ENCODE data around the gene OR6B3.

OR6B3 gene

DNA sequence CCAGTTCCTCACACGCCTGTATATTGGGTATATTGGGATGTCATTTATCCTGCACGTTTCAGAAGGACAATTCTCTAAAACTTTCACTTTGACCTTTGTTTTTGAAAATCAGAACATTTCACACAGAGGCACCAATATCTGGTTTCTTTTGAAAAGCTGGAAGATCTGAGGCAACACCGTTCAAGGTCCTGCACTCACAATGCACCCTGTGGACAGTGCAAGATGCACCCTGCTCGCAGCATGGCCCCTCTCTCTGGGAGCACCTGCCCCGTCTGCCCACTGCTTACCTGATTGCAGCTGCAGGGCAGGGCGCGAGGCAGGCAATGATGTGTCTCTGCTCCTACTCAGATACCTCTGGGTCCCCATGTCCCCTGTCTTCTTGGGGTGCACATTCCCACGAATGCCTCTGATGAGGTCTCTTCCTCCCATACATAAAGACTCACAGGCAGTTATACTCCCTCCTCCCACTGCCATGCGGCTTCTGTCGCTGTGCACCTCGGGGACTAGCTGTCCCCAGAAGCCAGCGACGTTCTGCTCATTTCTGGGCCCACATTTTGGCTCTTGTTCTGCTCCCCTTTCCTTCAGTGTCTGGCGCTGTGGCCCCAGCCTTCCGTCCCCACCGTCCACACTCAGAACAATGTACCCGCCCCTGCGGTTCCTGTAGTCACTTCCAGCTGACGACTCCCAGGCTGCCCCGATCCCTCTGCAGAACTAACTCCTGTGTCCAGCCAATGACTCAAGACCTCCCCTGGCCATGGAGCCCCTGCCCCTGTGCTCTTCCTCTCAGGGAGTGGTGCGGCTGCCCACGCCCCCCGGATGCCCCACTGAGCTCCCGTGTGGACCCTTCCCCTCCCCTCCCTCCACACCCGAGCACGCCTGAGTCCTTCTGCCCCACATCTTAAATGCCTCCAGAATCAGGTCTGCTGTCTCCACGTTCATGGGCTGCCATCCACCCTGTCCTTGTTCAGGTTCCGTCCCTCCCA is at the start of gene OR6B3:
Gene OR6B3 (minus strand): TSS at position 349 of the 983 bp plus-strand sequence.
- Histone ChIP-seq H3K27ac (ENCODE audit: low read depth, low read length) (no peak within 1 kb of the TSS), H3K9me3 (ENCODE audit: control insufficient read depth, insufficient read depth, low read depth, low read length) (no peaks in the 10 kb centered on the region), H3K36me3 (ENCODE audit: control insufficient read depth, insufficient read depth, low read length) (no peaks in the 10 kb centered on the region), H3K4me1 (ENCODE audit: control insufficient read depth, insufficient read depth, low read length) (no peaks in the 10 kb centered on the region), H3K4me3 (ENCODE audit: low read depth, low read length) (no peak within 1 kb of the TSS), H3K27me3 (ENCODE audit: control insufficient read depth, insufficient read depth, low read length) (peaks cover 54% of the 10 kb centered on the region), H3K9ac (ENCODE audit: low read length) (no peak within 1 kb of the TSS)

DNA sequence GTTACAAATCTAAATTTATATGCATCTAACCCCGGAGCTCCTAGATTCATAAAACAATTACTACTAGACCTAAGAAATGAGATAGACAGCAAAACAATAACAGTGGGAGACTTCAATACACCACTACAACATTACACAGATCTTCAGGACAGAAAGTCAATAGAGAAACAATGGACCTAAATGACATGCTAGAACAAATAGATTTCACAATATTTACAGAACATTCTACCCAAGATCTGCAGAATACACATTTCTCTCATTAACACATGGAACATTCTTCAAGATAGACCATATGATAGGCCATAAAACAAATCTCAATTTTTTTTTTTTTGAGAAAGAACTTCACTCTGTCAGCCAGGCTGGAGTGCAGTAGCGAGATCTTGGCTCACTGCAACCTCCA is 45.0 kb upstream of the OR6B3 start:
- no peak overlapping the region for H3K27ac ChIP-seq (ENCODE audit: low read depth, low read length)
- peaks cover 30% of the 10 kb centered on the region for H3K27me3 ChIP-seq (ENCODE audit: control insufficient read depth, insufficient read depth, low read length)
- no peaks in the 10 kb centered on the region for H3K36me3 ChIP-seq (ENCODE audit: control insufficient read depth, insufficient read depth, low read length)
- H3K4me1 ChIP-seq (ENCODE audit: control insufficient read depth, insufficient read depth, low read length) = peaks cover 3% of the 10 kb centered on the region
- no peak overlapping the region for H3K4me3 ChIP-seq (ENCODE audit: low read depth, low read length)
- no peak overlapping the region for H3K9ac ChIP-seq (ENCODE audit: low read length)
- H3K9me3 ChIP-seq (ENCODE audit: control insufficient read depth, insufficient read depth, low read depth, low read length) = no peaks in the 10 kb centered on the region

DNA sequence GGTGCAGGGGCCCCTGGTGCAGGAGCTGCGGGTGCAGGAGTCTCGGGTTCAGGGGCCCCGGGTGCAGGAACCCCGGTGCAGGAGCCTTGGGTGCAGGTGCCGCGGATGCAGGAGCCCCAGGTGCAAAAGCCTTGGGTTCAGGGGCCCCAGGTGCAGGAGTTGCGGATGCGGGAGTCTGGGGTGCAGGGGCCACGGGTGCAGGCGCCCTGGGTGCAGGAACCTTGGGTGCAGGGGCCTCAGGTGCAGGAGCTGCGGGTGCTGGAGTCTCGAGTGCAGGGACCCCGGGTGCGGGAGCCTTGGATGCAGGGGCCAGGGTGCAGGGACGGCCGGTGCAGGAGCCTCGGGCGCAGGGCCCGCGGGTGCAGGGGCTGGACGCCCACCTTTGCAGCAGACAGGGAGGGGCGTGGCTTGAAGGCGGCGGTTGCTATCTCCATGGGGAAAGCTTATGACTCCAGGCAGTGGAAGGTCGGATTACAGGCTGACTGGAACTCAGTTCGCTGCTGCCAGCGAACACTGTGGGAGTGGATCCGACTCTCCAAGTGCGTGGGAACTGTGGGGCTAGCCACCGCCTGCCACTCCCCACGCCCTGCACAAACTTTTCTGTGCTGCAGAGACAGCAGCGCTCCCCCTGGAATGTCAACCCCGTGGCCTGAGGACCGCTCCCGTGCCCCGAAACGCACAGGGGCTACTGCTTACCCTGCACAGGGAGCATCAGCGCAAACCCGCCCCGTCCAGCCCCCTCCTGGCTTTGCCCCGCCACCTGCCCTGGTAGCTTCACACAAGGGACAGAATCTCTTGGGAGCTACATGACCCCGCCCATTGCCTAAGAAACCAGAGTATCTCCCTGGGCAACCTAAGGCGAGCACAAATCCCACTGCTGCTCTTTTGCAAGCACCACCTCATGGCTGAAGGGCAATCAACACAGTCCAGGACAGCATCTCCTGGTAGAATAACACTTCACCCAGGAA is 42.5 kb upstream of the OR6B3 start:
- H3K36me3 ChIP-seq (ENCODE audit: control insufficient read depth, insufficient read depth, low read length) = no peaks in the 10 kb centered on the region
- H3K4me1 ChIP-seq (ENCODE audit: control insufficient read depth, insufficient read depth, low read length) = peaks cover 3% of the 10 kb centered on the region
- peak overlapping the region; percentile 74 for H3K4me3 ChIP-seq (ENCODE audit: low read depth, low read length)
- no peak overlapping the region for H3K27ac ChIP-seq (ENCODE audit: low read depth, low read length)
- H3K9me3 ChIP-seq (ENCODE audit: control insufficient read depth, insufficient read depth, low read depth, low read length) = 0 out of 2 replicates have a peak, but pooled peaks cover 3% of the 10 kb centered on the region
- no peak overlapping the region for H3K9ac ChIP-seq (ENCODE audit: low read length)
- peaks cover 30% of the 10 kb centered on the region for H3K27me3 ChIP-seq (ENCODE audit: control insufficient read depth, insufficient read depth, low read length)

DNA sequence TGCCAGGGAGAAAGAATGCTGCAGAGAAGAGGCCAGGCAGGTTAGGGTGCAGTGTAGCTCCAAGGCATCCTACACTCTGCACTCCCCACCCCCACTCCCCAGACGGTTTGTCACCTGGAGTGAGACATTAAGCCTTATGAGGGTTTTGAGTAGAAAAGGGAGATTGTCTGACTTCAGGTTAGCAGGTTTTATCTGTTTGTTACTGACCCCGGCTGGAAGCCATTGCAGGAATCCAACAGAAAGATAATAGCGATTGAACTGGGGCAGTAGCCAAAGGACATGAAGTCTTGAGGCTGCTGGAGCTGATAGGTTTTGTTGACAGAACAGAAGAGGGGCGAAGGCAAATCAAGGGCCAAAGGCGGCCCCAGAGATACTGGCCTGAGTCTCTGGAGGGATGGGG is 36.0 kb upstream of the OR6B3 start:
- Histone ChIP-seq H3K27ac (ENCODE audit: low read depth, low read length) (no peak overlapping the region), H3K4me1 (ENCODE audit: control insufficient read depth, insufficient read depth, low read length) (peaks cover 6% of the 10 kb centered on the region; the same call in 1 of the 2 replicates), H3K9me3 (ENCODE audit: control insufficient read depth, insufficient read depth, low read depth, low read length) (peaks cover 13% of the 10 kb centered on the region), H3K9ac (ENCODE audit: low read length) (no peak overlapping the region), H3K4me3 (ENCODE audit: low read depth, low read length) (no peak overlapping the region), H3K36me3 (ENCODE audit: control insufficient read depth, insufficient read depth, low read length) (no peaks in the 10 kb centered on the region), H3K27me3 (ENCODE audit: control insufficient read depth, insufficient read depth, low read length) (peaks cover 2% of the 10 kb centered on the region; the same call in 1 of the 2 replicates)

DNA sequence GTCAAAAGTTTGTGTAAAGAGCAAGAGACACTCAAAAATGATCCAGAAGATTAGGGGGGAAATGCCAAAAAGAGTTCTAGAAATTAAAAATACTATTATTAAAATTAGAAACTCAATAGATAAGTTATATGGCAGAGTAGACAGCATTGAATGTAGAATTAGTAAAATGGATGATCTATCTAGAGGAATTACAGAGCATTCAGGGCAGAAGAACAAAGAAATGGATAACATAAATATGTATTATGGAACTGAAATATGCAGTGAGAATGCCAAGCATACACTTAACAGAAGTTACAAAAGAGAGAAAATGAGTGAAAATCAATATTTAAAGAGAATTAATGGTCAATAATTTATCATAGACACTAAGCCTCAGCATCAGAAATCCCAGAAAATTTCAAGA is 33.2 kb upstream of the OR6B3 start:
- Histone ChIP-seq H3K9me3 (ENCODE audit: control insufficient read depth, insufficient read depth, low read depth, low read length) (peaks cover 13% of the 10 kb centered on the region), H3K9ac (ENCODE audit: low read length) (no peak overlapping the region), H3K27me3 (ENCODE audit: control insufficient read depth, insufficient read depth, low read length) (no peaks in the 10 kb centered on the region), H3K4me3 (ENCODE audit: low read depth, low read length) (no peak overlapping the region), H3K27ac (ENCODE audit: low read depth, low read length) (no peak overlapping the region), H3K4me1 (ENCODE audit: control insufficient read depth, insufficient read depth, low read length) (peaks cover 6% of the 10 kb centered on the region; the same call in 1 of the 2 replicates), H3K36me3 (ENCODE audit: control insufficient read depth, insufficient read depth, low read length) (no peaks in the 10 kb centered on the region)

DNA sequence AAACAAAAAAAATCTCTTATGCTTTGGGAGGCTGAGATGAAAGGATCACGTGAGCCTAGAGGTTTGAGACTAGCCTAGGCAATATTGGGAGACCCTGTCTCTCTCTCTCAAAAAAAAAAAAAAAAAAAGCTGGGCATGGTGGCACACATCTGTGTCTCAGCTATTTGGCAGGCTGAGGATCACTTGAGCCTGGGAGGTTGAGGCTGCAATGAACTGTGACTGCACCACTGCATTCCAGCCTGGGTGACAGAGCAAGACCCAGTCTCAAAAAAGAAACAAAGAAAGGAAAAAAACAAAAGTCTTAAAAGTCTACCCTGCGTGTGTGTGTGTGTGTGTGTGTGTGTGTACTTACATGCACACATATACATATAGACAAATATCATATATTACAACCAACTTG is 25.3 kb upstream of the OR6B3 start:
- no peak overlapping the region for H3K9ac ChIP-seq (ENCODE audit: low read length)
- peaks cover 13% of the 10 kb centered on the region; the same call in 1 of the 2 replicates for H3K9me3 ChIP-seq (ENCODE audit: control insufficient read depth, insufficient read depth, low read depth, low read length)
- no peaks in the 10 kb centered on the region for H3K27me3 ChIP-seq (ENCODE audit: control insufficient read depth, insufficient read depth, low read length)
- no peak overlapping the region for H3K27ac ChIP-seq (ENCODE audit: low read depth, low read length)
- H3K4me1 ChIP-seq (ENCODE audit: control insufficient read depth, insufficient read depth, low read length) = no peaks in the 10 kb centered on the region
- no peak overlapping the region for H3K4me3 ChIP-seq (ENCODE audit: low read depth, low read length)
- no peaks in the 10 kb centered on the region for H3K36me3 ChIP-seq (ENCODE audit: control insufficient read depth, insufficient read depth, low read length)

DNA sequence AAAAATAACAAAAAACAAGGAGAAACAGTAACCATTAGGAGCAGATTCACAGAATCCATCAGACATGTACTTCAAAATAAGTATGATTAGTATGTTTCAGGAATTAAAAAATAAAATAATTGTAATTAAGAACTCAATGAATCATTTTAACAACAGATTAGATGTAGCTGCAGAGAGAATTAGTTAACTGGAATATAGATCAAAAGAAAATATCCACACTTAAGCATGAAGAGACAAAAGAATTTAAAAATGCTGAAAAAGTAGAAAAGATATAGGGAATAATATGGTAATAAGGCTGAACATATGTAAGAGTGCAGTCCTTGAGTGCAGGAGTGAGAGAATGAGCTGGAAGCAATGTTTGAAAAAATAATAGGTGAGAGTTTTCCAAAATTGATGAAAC is 24.1 kb upstream of the OR6B3 start:
- Histone ChIP-seq H3K9ac (ENCODE audit: low read length) (no peak overlapping the region), H3K36me3 (ENCODE audit: control insufficient read depth, insufficient read depth, low read length) (no peaks in the 10 kb centered on the region), H3K27me3 (ENCODE audit: control insufficient read depth, insufficient read depth, low read length) (no peaks in the 10 kb centered on the region), H3K27ac (ENCODE audit: low read depth, low read length) (no peak overlapping the region), H3K9me3 (ENCODE audit: control insufficient read depth, insufficient read depth, low read depth, low read length) (peaks cover 13% of the 10 kb centered on the region; the same call in 1 of the 2 replicates), H3K4me3 (ENCODE audit: low read depth, low read length) (no peak overlapping the region), H3K4me1 (ENCODE audit: control insufficient read depth, insufficient read depth, low read length) (no peaks in the 10 kb centered on the region)

DNA sequence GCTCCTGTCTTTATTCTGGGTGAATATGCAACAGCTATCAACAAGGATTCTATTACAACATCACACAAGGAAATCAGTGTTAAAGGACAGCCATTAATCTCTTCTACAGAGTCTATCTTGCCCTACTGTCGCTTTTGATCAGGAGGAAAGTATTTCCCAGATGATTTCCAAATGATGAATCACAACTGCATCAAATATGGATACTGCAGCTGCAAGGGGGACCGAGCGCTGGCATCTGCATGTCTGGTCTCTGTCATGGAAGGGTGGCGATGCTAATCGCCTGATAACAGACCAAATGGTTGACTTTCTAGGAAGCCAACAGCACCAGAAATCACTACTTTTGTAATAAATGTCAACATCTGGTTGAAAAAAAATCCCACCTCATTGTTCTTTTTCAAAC is 21.2 kb upstream of the OR6B3 start:
- H3K9me3 ChIP-seq (ENCODE audit: control insufficient read depth, insufficient read depth, low read depth, low read length) = peaks cover 13% of the 10 kb centered on the region; the same call in 1 of the 2 replicates
- H3K9ac ChIP-seq (ENCODE audit: low read length) = no peak overlapping the region
- no peak overlapping the region for H3K27ac ChIP-seq (ENCODE audit: low read depth, low read length)
- no peaks in the 10 kb centered on the region for H3K36me3 ChIP-seq (ENCODE audit: control insufficient read depth, insufficient read depth, low read length)
- no peaks in the 10 kb centered on the region for H3K4me1 ChIP-seq (ENCODE audit: control insufficient read depth, insufficient read depth, low read length)
- H3K4me3 ChIP-seq (ENCODE audit: low read depth, low read length) = no peak overlapping the region
- no peaks in the 10 kb centered on the region for H3K27me3 ChIP-seq (ENCODE audit: control insufficient read depth, insufficient read depth, low read length)

DNA sequence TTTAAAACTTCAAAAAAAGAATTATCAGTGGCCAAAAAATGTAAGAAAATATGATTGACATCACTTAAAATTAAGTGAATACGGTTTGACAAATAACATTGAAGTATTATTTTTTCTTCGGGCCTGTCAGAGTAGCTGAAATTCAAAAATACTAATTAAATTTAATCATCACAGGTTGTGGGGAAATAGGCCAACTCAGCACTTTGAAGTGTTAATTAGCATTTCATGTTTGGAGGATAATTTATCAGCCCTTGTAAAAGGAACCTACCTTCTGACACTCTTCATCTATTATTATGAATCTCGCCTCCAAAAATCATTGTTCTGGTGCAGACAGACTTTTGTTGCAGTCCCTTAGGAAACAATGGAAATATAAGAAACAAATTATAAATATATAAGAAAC is 17.6 kb upstream of the OR6B3 start:
- H3K27ac ChIP-seq (ENCODE audit: low read depth, low read length) = no peak overlapping the region
- H3K4me3 ChIP-seq (ENCODE audit: low read depth, low read length) = no peak overlapping the region
- H3K9me3 ChIP-seq (ENCODE audit: control insufficient read depth, insufficient read depth, low read depth, low read length) = peaks cover 2% of the 10 kb centered on the region; the same call in 1 of the 2 replicates
- H3K4me1 ChIP-seq (ENCODE audit: control insufficient read depth, insufficient read depth, low read length) = no peaks in the 10 kb centered on the region
- no peaks in the 10 kb centered on the region for H3K36me3 ChIP-seq (ENCODE audit: control insufficient read depth, insufficient read depth, low read length)
- H3K27me3 ChIP-seq (ENCODE audit: control insufficient read depth, insufficient read depth, low read length) = no peaks in the 10 kb centered on the region
- no peak overlapping the region for H3K9ac ChIP-seq (ENCODE audit: low read length)

DNA sequence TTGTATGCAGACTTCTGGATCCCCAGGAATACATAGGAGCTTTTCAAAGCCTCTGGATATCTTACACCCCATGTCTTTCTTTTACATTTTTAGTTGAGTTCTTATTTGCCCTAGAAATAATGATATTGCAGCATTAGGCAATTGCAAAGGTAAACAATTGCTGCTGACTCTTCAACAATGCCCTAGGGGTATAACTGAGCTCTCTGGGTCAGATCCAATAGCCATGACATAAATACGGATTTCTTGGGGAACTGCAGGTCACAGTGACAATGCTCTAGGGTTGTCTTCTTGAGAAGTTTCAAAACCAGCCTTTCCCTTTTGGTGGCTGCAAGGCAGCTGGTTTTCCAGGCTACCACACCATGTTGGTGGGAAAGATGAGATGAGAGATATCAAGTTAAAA is 16.5 kb upstream of the OR6B3 start:
- H3K36me3 ChIP-seq (ENCODE audit: control insufficient read depth, insufficient read depth, low read length) = no peaks in the 10 kb centered on the region
- H3K9me3 ChIP-seq (ENCODE audit: control insufficient read depth, insufficient read depth, low read depth, low read length) = no peaks in the 10 kb centered on the region; the same call in 1 of the 2 replicates
- no peak overlapping the region for H3K9ac ChIP-seq (ENCODE audit: low read length)
- no peak overlapping the region for H3K27ac ChIP-seq (ENCODE audit: low read depth, low read length)
- peaks cover 6% of the 10 kb centered on the region for H3K4me1 ChIP-seq (ENCODE audit: control insufficient read depth, insufficient read depth, low read length)
- no peaks in the 10 kb centered on the region for H3K27me3 ChIP-seq (ENCODE audit: control insufficient read depth, insufficient read depth, low read length)
- no peak overlapping the region for H3K4me3 ChIP-seq (ENCODE audit: low read depth, low read length)

Data from HUES6 (cell line).